GM12873 (cell line): ENCODE results near the gene IL20RB.

Experiments used
- TF ChIP-seq, protein P1 (sequence below): IDR thresholded peaks from 2 replicates; pipeline ENCODE4 v1.5.1; 2012; ENCODE audit warnings: low read depth, mild to moderate bottlenecking, moderate library complexity, low read length, control low read depth; ENCODE audit not compliant: insufficient read depth; ENCODE audit errors: missing control alignments

The IL20RB gene

DNA sequence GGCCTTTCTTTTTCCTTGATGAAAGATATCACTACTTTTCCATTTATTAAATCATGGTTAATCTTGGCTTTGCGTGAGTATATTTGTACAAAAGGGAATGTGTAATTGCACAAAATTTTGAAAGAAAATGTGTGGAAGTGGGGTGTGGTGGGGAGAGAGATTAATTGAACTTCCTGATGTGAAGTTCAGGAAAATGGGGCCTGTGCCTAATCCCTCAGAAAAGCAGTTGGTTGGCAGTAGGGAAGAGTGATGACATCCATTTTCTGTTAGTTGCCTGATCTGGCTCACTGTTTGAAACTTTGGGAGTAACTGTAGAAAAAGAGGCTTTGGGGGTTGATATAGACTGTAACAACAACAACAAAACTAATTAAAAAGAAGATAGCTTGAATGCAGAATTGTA lies 10.8 kb upstream of the IL20RB start:
- TF ChIP-seq, protein P1, sequence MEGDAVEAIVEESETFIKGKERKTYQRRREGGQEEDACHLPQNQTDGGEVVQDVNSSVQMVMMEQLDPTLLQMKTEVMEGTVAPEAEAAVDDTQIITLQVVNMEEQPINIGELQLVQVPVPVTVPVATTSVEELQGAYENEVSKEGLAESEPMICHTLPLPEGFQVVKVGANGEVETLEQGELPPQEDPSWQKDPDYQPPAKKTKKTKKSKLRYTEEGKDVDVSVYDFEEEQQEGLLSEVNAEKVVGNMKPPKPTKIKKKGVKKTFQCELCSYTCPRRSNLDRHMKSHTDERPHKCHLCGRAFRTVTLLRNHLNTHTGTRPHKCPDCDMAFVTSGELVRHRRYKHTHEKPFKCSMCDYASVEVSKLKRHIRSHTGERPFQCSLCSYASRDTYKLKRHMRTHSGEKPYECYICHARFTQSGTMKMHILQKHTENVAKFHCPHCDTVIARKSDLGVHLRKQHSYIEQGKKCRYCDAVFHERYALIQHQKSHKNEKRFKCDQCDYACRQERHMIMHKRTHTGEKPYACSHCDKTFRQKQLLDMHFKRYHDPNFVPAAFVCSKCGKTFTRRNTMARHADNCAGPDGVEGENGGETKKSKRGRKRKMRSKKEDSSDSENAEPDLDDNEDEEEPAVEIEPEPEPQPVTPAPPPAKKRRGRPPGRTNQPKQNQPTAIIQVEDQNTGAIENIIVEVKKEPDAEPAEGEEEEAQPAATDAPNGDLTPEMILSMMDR = no peak

DNA sequence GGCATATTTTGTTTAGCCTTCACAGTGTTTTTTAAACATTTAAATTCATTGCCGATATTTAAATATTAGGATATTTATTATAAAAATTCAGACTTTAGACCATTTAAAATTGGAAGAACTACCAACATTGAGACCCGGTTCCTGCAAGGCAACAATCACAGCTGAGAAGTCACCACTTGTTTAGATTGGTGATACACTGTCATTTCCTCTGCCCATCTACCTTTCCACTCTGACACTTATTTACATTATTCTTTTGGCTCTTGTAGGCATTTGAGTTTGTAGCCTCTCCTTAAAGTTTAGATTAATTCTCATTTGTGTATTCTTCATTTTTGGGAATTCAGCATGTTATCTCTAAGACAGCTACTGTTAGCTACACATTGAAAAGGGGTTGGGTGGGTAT lies 10.3 kb upstream of the IL20RB start:
- TF ChIP-seq, protein P1 = no peak

DNA sequence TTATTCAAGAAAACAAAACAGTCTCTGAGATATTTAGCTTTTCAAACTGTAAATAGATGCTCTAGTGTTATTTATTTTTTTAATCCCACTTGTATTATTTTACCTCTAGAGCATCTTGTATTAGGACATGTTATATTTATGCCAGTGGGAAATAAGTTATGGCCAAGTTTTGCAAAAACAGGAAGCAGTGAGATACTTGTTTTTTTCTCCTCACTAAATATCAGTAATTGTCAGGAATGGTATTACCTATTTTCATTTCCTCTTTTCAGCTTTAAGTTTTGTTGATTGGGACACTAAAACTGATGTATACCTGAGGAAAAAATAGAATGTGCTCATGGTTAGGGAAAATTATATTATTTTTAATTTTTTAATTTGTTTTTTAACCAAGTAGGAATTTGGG lies 8.6 kb upstream of the IL20RB start:
- TF ChIP-seq, protein P1 = no peak

DNA sequence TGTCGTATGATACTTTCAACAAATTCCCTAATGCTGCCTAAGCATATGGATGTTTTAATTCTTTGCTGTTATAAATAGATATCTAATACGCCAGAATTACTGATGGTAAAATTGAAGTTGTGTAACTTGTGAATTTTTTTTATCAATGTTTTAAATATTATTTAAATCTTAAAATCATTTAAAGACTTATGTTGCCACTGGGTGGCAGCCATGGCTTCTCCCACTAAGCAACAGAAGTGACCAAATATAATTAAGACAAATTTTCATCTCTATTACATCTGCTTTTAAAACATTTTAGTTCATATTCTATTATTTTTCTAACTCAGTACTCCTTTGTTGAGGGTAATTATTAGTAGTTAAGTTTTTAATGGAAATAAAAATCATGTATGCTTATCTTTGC lies 8.1 kb upstream of the IL20RB start:
- TF ChIP-seq, protein P1 = no peak

DNA sequence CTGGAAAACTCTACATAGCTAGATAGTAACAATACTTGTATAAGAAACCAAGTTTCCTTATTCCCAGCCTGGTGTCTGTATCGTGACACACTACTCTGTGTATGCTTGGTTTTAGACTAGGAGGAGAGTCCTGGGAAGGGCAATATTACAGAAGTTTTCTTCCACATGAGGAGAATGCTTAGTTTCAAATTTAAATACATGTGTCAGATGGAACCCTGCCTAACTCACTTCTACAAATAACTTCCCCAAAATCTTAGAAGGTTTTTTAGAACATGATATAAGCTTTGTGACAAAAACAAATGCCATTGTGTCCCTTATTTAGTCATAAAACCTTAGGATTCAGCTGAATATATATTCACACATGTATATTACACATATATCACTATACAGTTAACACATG lies 7.2 kb upstream of the IL20RB start:
- TF ChIP-seq, protein P1 = no peak

DNA sequence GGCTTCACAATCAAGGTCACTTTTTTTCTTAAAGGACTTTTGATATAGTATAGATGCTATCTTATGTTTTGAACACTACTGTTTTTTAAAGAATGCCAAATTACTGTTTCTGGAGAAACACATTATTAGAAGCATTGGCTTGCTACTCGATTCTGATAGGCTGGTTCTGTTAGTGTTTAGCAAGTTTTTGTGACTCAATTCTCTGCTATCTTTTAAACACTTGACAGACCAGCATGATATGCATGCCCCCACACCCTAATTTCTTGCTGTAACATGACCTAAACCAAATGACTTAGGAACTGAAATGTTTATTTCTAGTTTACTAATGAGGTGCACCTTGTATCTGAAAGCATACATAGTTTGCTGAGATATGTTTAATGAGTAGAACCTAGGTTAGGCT lies 5.5 kb upstream of the IL20RB start:
- TF ChIP-seq, protein P1 = no peak

DNA sequence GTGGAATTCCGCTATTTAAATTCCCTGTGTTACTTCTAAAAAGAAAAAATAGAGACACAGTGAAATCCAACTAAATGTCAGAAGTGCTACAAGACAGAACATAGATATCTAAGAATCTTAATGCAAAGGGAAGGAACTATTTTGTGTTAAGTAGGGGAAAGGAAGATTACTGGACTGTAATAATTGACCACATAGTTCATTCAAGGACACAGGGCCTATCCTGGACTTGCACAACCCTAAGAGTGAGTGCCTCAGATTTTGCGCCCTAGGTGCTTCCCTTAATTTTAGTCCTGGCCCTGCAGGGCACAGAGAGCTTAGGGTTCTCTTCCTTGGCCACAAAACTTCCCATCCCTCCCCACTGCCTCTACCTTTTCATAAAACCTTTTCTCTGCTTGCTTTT lies 3.5 kb upstream of the IL20RB start:
- TF ChIP-seq, protein P1 = no peak

DNA sequence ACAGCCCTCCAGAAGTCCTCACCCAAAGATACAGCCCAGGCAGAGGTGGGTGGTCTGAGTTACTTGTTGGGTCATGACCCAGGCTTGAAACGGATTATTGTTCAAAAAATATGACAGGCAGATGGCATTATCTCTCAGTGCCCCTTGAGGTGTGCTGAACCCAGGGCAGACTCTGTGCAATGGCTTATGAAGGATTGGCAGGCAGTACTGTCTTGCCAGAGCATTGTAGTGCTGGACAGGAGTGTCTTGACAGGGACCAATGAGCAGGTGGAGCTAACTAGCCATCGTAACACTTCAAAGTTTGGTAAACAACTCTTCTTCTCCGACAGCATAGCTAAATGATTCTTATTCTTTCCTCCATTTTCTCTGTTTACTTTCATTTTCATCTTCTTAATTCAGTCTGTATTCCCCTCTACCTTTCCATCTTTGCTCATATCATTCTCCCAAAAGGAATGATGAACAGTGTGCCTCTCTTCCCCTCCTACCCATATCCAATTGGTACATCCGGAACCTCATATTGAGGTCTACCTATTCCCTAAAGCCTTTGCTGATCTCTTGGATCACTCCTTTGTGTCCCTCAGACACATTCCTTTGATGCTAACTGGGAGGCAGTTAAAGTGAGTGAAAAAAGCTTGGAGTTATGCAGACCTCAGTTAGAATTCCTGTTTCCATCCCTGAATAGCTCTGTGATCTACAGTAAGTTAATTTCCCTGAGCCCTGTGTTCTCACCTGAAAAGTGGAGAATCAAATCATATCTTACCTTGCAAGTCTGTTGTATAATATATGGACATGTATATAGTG lies 2.6 kb upstream of the IL20RB start:
- TF ChIP-seq, protein P1 = no peak
